ENCODE data around the gene RFX1. TPM values are rescaled to one million over a fixed set of nuclear protein-coding genes. Genes with fewer than 3 reads are reported as not detected.

The RFX1 gene
- total and polyA plus RNA-seq, 9 of the 15 experiments (the other 6 are each of a cell fraction or from before 2014, with no cell fraction given), result 0.14 to 19.3 (median 1.2) TPM

DNA sequence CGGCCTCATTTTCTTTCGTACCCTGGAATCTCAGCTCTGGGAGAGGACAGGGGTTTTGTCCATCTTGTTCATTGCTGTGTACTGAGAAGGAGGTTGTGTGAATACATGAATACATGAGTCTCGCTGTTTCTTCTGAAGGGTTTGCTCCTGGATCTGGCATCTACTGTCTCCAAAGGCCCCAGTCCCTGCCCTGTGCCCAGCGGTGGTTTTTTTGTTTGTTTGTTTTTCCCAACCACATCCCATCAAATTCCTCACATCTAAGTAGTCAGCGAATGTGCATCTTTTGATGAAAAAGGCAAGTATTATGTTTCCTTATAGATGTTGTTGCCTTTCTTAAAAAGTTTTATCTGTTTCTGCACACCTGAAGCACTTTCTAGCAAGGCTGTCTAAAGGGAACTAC is 41.3 kb downstream of the RFX1 start:
- DNase-seq (ENCODE audit: extremely low read depth in 1 of 4, low spot score in 3 of 4) (no peak), FAIRE-seq (no peak), ATAC-seq (no peak)
- H3K4me1 ChIP-seq (replicated peaks in 1 of 2; ENCODE audit: control insufficient read depth in 2 of 2, insufficient read depth in 2 of 2, low read length in 2 of 2), result peaks cover 0 to 33% of the 10 kb centered on the region in 2 experiments; a peak in 2 of 5 replicates
- no peak overlapping the region for H3K4me2 ChIP-seq (ENCODE audit: insufficient read depth, low read length)
- H2AFZ ChIP-seq (ENCODE audit: low read depth, low read length), result no peak overlapping the region
- H4K20me1 ChIP-seq (replicated peaks; ENCODE audit: control insufficient read depth, insufficient read depth, low read length), result no peaks in the 10 kb centered on the region
- no peaks in the 10 kb centered on the region for H3K9me1 ChIP-seq (ENCODE audit: control insufficient read depth, insufficient read depth, low read length)
- in situ Hi-C loops (cut with MboI) (no loop called here), intact Hi-C loops (cut with micrococcal nuclease) (no loop called here)
- no peak overlapping the region for H3K27ac ChIP-seq (ENCODE audit: extremely low read depth, low read depth, low read length)
- H3K79me2 ChIP-seq (ENCODE audit: control insufficient read depth, insufficient read depth, low read length), result no peaks in the 10 kb centered on the region
- peaks cover 85% of the 10 kb centered on the region; the same call in 2 of the 3 replicates for H3K36me3 ChIP-seq (ENCODE audit: control insufficient read depth, insufficient read depth, low read length)
- no peaks in the 10 kb centered on the region for H3K9me3 ChIP-seq (replicated peaks; ENCODE audit: control insufficient read depth, insufficient read depth, low read depth, low read length)
- ChIA-PET CTCF (ENCODE audit: low intra/inter-chr PET ratio) (no interaction called here), POLR2A (interaction anchor here (0.5 to 4.1 kb wide), 4 partner anchors 12 to 155 kb away, joined by 3 to 12 read pairs (median 3); partner anchors contain the start of gene DCAF15)
- no peaks in the 10 kb centered on the region for H3K27me3 ChIP-seq (ENCODE audit: control insufficient read depth in 2 of 2, insufficient read depth in 2 of 2, low read length in 2 of 2)
- no peak for TF ChIP-seq ZBED1 (IDR thresholded peaks at IDR 0.05)
- TF ChIP-seq, protein P1, sequence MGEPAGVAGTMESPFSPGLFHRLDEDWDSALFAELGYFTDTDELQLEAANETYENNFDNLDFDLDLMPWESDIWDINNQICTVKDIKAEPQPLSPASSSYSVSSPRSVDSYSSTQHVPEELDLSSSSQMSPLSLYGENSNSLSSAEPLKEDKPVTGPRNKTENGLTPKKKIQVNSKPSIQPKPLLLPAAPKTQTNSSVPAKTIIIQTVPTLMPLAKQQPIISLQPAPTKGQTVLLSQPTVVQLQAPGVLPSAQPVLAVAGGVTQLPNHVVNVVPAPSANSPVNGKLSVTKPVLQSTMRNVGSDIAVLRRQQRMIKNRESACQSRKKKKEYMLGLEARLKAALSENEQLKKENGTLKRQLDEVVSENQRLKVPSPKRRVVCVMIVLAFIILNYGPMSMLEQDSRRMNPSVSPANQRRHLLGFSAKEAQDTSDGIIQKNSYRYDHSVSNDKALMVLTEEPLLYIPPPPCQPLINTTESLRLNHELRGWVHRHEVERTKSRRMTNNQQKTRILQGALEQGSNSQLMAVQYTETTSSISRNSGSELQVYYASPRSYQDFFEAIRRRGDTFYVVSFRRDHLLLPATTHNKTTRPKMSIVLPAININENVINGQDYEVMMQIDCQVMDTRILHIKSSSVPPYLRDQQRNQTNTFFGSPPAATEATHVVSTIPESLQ (CRISPR knock-in tag; IDR thresholded peaks at IDR 0.05), result no peak
- TF ChIP-seq, protein P2, sequence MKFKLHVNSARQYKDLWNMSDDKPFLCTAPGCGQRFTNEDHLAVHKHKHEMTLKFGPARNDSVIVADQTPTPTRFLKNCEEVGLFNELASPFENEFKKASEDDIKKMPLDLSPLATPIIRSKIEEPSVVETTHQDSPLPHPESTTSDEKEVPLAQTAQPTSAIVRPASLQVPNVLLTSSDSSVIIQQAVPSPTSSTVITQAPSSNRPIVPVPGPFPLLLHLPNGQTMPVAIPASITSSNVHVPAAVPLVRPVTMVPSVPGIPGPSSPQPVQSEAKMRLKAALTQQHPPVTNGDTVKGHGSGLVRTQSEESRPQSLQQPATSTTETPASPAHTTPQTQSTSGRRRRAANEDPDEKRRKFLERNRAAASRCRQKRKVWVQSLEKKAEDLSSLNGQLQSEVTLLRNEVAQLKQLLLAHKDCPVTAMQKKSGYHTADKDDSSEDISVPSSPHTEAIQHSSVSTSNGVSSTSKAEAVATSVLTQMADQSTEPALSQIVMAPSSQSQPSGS (CRISPR knock-in tag; IDR thresholded peaks at IDR 0.05), result no peak
- TF ChIP-seq XRCC5 (IDR thresholded peaks at IDR 0.05; ENCODE audit: low read depth, low read length), result no peak
- no peak for TF ChIP-seq ZNF165 (CRISPR knock-in tag; IDR thresholded peaks at IDR 0.05; ENCODE audit: borderline replicate concordance)
- TF ChIP-seq SOX6 (IDR thresholded peaks at IDR 0.05), result no peak
- TF ChIP-seq YY1 (IDR thresholded peaks at IDR 0.05; ENCODE audit: borderline replicate concordance in 1 of 3, control insufficient read depth in 1 of 3, extremely low read depth in 1 of 3, insufficient read depth in 3 of 3, insufficient read length in 1 of 3, insufficient replicate concordance in 2 of 3, low read depth in 1 of 3, low read length in 2 of 3), result no peak
- no peak for TF ChIP-seq NCOA2 (IDR thresholded peaks at IDR 0.05; ENCODE audit: partially characterized antibody in 2 of 2)
- TF ChIP-seq POLR2B (IDR thresholded peaks at IDR 0.05; ENCODE audit: low read depth, partially characterized antibody), result no peak
- no peak for TF ChIP-seq NRF1 (conservative IDR thresholded peaks at IDR 0.05 in 1 of 2, IDR thresholded peaks at IDR 0.05 in 1 of 2)
- TF ChIP-seq ZKSCAN3 (CRISPR knock-in tag; IDR thresholded peaks at IDR 0.05), result no peak
- TF ChIP-seq XRCC3 (IDR thresholded peaks at IDR 0.05), result no peak
- no peak for TF ChIP-seq RBM15 (IDR thresholded peaks at IDR 0.05; ENCODE audit: insufficient read depth, low read length)
- no peak for TF ChIP-seq ZNF444 (CRISPR knock-in tag; IDR thresholded peaks at IDR 0.05)
- 87% methylated on average over 4 of the region's 5 CpGs for WGBS (ENCODE audit: insufficient coverage, low coverage, missing lambda C conversion rate)
- no TSS peak for BruUV-seq (replicated peaks)
- no peak overlapping the region for H3K4me3 ChIP-seq
- H3K9ac ChIP-seq (ENCODE audit: insufficient read depth in 1 of 2, low read depth in 2 of 2, low read length in 2 of 2), result no peak overlapping the region
